ENCODE results near the gene KCNQ5.

Gene KCNQ5

GRCh38 chr6:72820906-72821305 lies 199.0 kb downstream of the KCNQ5 start:
- DNase-seq (ENCODE audit: extremely low read depth, low read depth), result no peak
- no peak for TF ChIP-seq CTCF (IDR thresholded peaks at IDR 0.05; ENCODE audit: low read depth, low read length)

GRCh38 chr6:72822023-72822422 lies 200.2 kb downstream of the KCNQ5 start:
- TF ChIP-seq CTCF (IDR thresholded peaks at IDR 0.05; ENCODE audit: low read depth, low read length), result no peak
- no peak for DNase-seq (ENCODE audit: extremely low read depth, low read depth)

- no peak for DNase-seq (ENCODE audit: extremely low read depth, low read depth)
- no peak for TF ChIP-seq CTCF (IDR thresholded peaks at IDR 0.05; ENCODE audit: low read depth, low read length)
Measured at GRCh38 chr6:72822691-72823090, 200.8 kb downstream of the KCNQ5 start.

GRCh38 chr6:72824833-72825232 lies 203.0 kb downstream of the KCNQ5 start:
- no peak for DNase-seq (ENCODE audit: extremely low read depth, low read depth)
- TF ChIP-seq CTCF (IDR thresholded peaks at IDR 0.05; ENCODE audit: low read depth, low read length), result no peak

GRCh38 chr6:72825315-72825911 lies 203.5 kb downstream of the KCNQ5 start:
- TF ChIP-seq CTCF (IDR thresholded peaks at IDR 0.05; ENCODE audit: low read depth, low read length), result no peak
- peak; percentile 22 for DNase-seq (ENCODE audit: extremely low read depth, low read depth)

GRCh38 chr6:72826037-72826436 lies 204.2 kb downstream of the KCNQ5 start:
- TF ChIP-seq CTCF (IDR thresholded peaks at IDR 0.05; ENCODE audit: low read depth, low read length), result no peak
- DNase-seq (ENCODE audit: extremely low read depth, low read depth), result no peak

GRCh38 chr6:72826744-72827438 lies 205.0 kb downstream of the KCNQ5 start:
- DNase-seq (ENCODE audit: extremely low read depth, low read depth), result no peak
- no peak for TF ChIP-seq CTCF (IDR thresholded peaks at IDR 0.05; ENCODE audit: low read depth, low read length)

Data from AG09319 (cell line).